Sigmoid colon (tissue), 7 donors: ENCODE data around the gene MEIS1. TPM values are rescaled to one million over a fixed set of nuclear protein-coding genes. Genes with fewer than 3 reads are reported as not detected.
A peak's percentile ranks its signal among the peaks of the same experiment; 100 is the strongest.

Experiments
- DNase-seq: peaks from one replicate; pipeline ENCODE4 v3.0.0-alpha.2; 2019
- H3K27ac ChIP-seq, 4 donors: fragments of 200-600 bp; sonication (generic); one replicate each; pipeline ENCODE4 v1.5.1; 2016 to 2019; ENCODE audit warnings: mild to moderate bottlenecking in 1 of 4
- H3K27me3 ChIP-seq, 3 donors: fragments of 200-600 bp; sonication (generic); one replicate each; pipeline ENCODE4 v1.5.1; 2019; ENCODE audit warnings: mild to moderate bottlenecking in 1 of 3
- H3K36me3 ChIP-seq, 4 donors: fragments of 200-600 bp; sonication (generic); one replicate each; pipeline ENCODE4 v1.5.1; 2016 to 2019
- H3K4me1 ChIP-seq, 4 donors: fragments of 200-600 bp; sonication (generic); one replicate each; pipeline ENCODE4 v1.5.1; 2017 to 2019
- H3K4me3 ChIP-seq, 4 donors: fragments of 200-600 bp; sonication (generic); one replicate each; pipeline ENCODE4 v1.5.1; 2017 to 2019; ENCODE audit warnings: mild to moderate bottlenecking in 2 of 4, moderate library complexity in 1 of 4
- H3K9me3 ChIP-seq, 4 donors: fragments of 200-600 bp in 3 of 4; sonication (generic) in 3 of 4; one replicate each; pipeline versions ENCODE4 v1.5.1 to v1.6.1; 2013 to 2019
- EP300 ChIP-seq, 4 donors: sonication (generic); formaldehyde crosslinking; IDR thresholded peaks; one replicate each; pipeline ENCODE4 v1.6.1; 2017; ENCODE audit warnings: antibody characterized with exemption in 4 of 4
- POLR2A ChIP-seq, 2 donors: fragments of 450-650 bp; IDR thresholded peaks; one replicate each; pipeline ENCODE4 v1.6.1; 2016; ENCODE audit warnings: antibody characterized with exemption in 2 of 2, mild to moderate bottlenecking in 2 of 2, moderate library complexity in 2 of 2
- POLR2AphosphoS5 ChIP-seq, 4 donors: sonication (generic); formaldehyde crosslinking; IDR thresholded peaks; one replicate each; pipeline ENCODE4 v1.6.1; 2017; ENCODE audit warnings: antibody characterized with exemption in 4 of 4
- whole genome bisulfite sequencing, 2 donors: extraction: QIAGEN DNeasy Blood & Tissue Kit; methylation state at CpG; one replicate each; pipeline ENCODE4 v1.1.7; 2013; 5-methylcytosine and 5-hydroxymethylcytosine counted together
- intact Hi-C: fragments of 100-400 bp; cut with DNase I; formaldehyde crosslinking; loops from one replicate; pipeline ENCODE4 v1.15.1; 2023
- polyA plus RNA-seq, 3 donors: library from polyadenylated mRNA; stranded (reverse); fragments of 200-250 nt; gene quantifications; one replicate each; pipeline ENCODE4 v1.2.3, GENCODE V29; 2013
- total RNA-seq, 4 donors: library from RNA; depleted of rRNA; stranded (reverse); fragments of >200 nt; gene quantifications; one replicate each; pipeline ENCODE4 v1.1.0, GENCODE V29; 2016
- TF ChIP-seq, protein P1 (sequence below), 4 experiments: fragments of 450-650 bp in 3 of 4; fragments of 200-600 bp in 1 of 4; IDR thresholded peaks; one replicate each; pipeline ENCODE4 v1.5.1; 2016 to 2019; ENCODE audit warnings: antibody characterized with exemption in 4 of 4, mild to moderate bottlenecking in 3 of 4, moderate library complexity in 2 of 4
- donor health status: healthy with polysubstance abuse.
- donor health status: Bipolar disorder and iron deficiency.
- donor health status: healthy.

Gene MEIS1
- total and polyA plus RNA-seq, 7 donors, result 2.8 to 144 (median 108) TPM

DNA sequence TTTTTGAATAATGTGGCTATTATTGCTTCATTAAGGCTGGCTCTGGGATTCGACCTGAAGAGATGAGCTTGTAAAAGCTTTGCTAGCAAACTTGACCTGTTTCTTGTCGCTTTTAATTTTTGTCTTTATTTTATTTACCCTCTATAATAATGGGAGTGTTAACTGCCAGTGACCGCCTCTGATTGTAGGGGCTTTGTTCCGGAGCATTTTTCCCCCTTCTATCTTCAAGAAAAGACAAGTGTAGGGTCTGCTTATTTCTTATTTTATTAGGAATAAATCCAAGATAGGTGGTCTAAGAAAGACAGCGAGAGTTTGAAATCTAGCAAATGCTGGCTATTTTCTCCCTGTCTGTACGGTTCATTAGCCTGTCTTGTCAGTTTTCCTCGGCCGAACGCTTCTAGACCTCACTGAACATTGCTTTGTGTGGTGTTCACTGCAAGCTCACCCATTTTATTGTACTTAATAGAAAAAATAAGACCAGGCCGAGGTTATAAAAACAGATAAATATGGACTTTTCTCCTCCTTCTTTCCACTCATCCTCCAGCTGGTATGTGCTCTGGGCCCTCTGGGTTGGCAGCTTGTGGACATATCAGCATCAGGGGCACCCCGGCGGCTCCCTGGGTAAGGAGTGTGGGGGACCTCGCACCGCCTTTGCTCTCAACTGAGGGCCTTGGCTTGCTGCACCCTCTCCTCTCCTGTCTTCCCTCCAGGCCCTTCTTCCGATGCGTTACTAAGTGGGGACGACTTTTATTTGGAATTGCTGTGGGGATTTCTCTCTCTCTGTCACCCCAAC is 8.5 kb downstream of the MEIS1 start:
- H3K36me3 ChIP-seq, result peaks cover 0 to 55% (median 5%) of the 10 kb centered on the region in 4 donors
- no peaks in the 10 kb centered on the region for H3K27me3 ChIP-seq
- H3K27ac ChIP-seq, result peak overlapping the region; percentile 93 to 99 (median 98)
- no peaks in the 10 kb centered on the region for H3K9me3 ChIP-seq
- peaks cover 0 to 36% (median 15%) of the 10 kb centered on the region in 4 donors for H3K4me1 ChIP-seq
- WGBS, 2 donors, result 61 to 80% methylated on average over 17 of the region's 17 CpGs
- intact Hi-C loops, result no loop called here
- peak; percentile 71 for DNase-seq
- H3K4me3 ChIP-seq, result peak overlapping the region; percentile 44 to 87 (median 84)
- TF ChIP-seq, protein P1, sequence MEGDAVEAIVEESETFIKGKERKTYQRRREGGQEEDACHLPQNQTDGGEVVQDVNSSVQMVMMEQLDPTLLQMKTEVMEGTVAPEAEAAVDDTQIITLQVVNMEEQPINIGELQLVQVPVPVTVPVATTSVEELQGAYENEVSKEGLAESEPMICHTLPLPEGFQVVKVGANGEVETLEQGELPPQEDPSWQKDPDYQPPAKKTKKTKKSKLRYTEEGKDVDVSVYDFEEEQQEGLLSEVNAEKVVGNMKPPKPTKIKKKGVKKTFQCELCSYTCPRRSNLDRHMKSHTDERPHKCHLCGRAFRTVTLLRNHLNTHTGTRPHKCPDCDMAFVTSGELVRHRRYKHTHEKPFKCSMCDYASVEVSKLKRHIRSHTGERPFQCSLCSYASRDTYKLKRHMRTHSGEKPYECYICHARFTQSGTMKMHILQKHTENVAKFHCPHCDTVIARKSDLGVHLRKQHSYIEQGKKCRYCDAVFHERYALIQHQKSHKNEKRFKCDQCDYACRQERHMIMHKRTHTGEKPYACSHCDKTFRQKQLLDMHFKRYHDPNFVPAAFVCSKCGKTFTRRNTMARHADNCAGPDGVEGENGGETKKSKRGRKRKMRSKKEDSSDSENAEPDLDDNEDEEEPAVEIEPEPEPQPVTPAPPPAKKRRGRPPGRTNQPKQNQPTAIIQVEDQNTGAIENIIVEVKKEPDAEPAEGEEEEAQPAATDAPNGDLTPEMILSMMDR (IDR thresholded peaks at IDR 0.05), result no peak
- TF ChIP-seq POLR2AphosphoS5 (IDR thresholded peaks at IDR 0.05) (no peak), POLR2A (IDR thresholded peaks at IDR 0.05) (peak in 1 of 2 donors; percentile 10)

DNA sequence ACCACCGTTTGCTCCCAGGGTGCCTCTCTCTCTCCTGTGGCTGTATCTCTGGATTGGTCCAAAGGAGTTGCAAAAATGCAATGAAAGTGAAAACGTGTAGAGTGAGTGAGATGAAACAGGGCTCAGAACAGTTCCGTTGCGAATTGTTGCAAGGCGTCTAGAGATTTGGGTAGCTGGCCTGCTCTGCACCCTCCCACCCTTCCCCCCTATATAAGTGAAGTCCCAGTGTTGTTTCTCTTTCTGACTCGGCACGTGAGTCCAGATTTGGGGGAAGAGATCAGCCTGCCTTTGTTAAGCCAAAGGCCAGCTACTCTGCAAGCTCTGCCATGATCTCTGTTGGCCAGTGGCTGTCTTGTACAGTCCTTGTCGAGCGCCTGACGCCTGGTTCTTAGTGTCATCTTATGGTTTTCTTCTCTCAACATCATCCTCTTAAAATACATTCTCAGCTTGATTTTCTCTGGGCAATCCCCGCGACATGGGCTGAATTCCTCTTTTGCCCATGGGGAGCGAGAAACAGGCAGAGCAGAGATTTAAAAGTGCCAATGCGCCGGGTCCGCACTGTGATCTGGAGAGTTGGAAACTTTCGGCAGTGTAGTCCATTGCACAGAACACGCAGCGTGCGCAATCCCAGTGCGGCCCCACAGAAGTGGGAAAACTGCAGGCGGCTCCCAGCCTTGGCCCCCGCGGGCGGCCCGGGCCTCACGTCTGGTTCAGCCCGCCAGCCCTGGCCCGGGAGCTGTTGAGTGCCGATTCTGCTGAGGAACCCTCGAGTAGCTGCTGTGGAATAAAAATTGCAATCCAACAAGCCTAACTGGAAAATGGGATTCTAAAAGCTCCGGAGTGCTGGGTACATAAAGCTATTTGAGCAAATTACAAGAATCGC is 9.3 kb downstream of the MEIS1 start:
- peak overlapping the region; percentile 44 to 87 (median 84) for H3K4me3 ChIP-seq
- H3K36me3 ChIP-seq, result peaks cover 0 to 47% (median 4%) of the 10 kb centered on the region in 4 donors
- H3K27me3 ChIP-seq, result no peaks in the 10 kb centered on the region
- no peaks in the 10 kb centered on the region for H3K9me3 ChIP-seq
- H3K4me1 ChIP-seq, result peaks cover 0 to 41% (median 20%) of the 10 kb centered on the region in 4 donors
- WGBS, 2 donors, result 56 to 81% methylated on average over 33 of the region's 33 CpGs
- peak overlapping the region; percentile 93 to 99 (median 98) for H3K27ac ChIP-seq
- intact Hi-C loops, result no loop called here
- DNase-seq, result peak; percentile 68
- TF ChIP-seq POLR2AphosphoS5 (IDR thresholded peaks at IDR 0.05), result peak in 3 of 4 donors; percentile 34 to 58 (median 39)
- TF ChIP-seq POLR2A (IDR thresholded peaks at IDR 0.05), result no peak
- TF ChIP-seq, protein P1 (IDR thresholded peaks at IDR 0.05), result no peak

DNA sequence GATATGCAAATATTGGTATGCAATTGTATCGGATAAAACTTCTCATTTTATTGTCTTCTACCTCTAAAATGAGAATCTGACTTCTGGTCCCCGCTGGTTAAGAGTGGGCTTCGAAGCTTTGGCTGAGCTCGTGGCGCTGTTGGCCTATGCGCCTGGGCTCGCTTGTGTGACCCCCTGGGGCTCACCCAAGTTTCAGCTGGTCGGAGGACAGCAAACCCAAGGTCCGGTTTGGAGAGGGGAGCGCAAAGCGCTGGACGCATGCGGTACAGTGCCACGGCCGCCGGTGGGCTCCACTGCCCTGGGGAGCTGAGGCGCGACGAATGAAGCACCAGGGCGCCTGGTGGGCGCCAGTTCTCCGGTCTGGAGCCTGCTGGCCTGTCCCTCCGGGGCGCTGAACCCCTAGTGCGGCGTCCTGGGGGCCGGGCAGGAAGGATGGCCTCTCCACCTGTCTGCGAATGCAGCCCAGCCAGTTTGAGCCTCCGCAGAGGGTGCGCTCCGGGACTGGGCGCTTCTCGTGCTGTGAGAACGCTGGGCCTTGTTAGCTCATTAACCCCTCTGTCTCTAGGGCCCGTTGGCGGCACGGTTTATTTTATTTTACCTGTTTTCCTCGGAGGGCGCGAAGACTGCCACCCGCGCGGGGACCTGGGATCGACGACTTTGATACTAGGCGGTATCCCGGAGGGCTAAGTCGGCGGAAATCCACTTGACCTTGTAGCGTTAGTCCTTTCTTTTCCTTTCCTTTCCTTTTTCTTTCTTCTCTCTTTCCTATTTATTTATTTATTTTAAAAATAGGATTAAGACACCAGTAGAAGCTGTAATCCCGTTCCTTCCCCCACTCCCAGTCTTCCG is 10.4 kb downstream of the MEIS1 start:
- peak; percentile 70 for DNase-seq
- H3K4me3 ChIP-seq, result peak overlapping the region; percentile 44 to 87 (median 84)
- 45 to 80% methylated on average over 52 of the region's 52 CpGs for WGBS, 2 donors
- intact Hi-C loops, result no loop called here
- H3K9me3 ChIP-seq, result no peaks in the 10 kb centered on the region
- peaks cover 0 to 37% (median 3%) of the 10 kb centered on the region in 4 donors for H3K36me3 ChIP-seq
- no peak for TF ChIP-seq POLR2A (IDR thresholded peaks at IDR 0.05)
- TF ChIP-seq POLR2AphosphoS5 (IDR thresholded peaks at IDR 0.05), result peak in 2 of 4 donors; percentile 44 to 62
- TF ChIP-seq EP300 (IDR thresholded peaks at IDR 0.05), result no peak
- TF ChIP-seq, protein P1 (IDR thresholded peaks at IDR 0.05), result peak in 2 of 4 experiments; percentile 15 to 32
- peak overlapping the region; percentile 93 to 99 (median 98) for H3K27ac ChIP-seq
- no peaks in the 10 kb centered on the region for H3K27me3 ChIP-seq
- H3K4me1 ChIP-seq, result peaks cover 0 to 44% (median 31%) of the 10 kb centered on the region in 4 donors
